GM12865 (cell line): ENCODE results near the gene SPEN.

ENCODE experiments used
- DNase-seq: peaks from one replicate; pipeline ENCODE4 v3.0.0; 2010; ENCODE audit warnings: low read depth
- H3K4me3 ChIP-seq: 2 replicates; pipeline ENCODE4 v1.5.1; 2011; ENCODE audit warnings: mild to moderate bottlenecking, low read depth, low read length, control low read depth
- CTCF ChIP-seq: IDR thresholded peaks from 2 replicates; pipeline ENCODE4 v1.5.1; 2011; ENCODE audit warnings: low read length, control low read depth, low read depth, inconsistent platforms; ENCODE audit not compliant: insufficient read depth; ENCODE audit errors: missing control alignments

Gene SPEN

GRCh38 chr1:15850471-15851001, 3.0 kb downstream of the SPEN start:
- peak overlapping the region; percentile 89 for H3K4me3 ChIP-seq
- DNase-seq = no peak
- no peak for TF ChIP-seq CTCF

GRCh38 chr1:15851210-15852035, 3.9 kb downstream of the SPEN start:
- peak overlapping the region; percentile 89 for H3K4me3 ChIP-seq
- no peak for TF ChIP-seq CTCF
- no peak for DNase-seq

GRCh38 chr1:15852036-15852827, 4.7 kb downstream of the SPEN start:
- DNase-seq = peak; percentile 82
- peak overlapping the region; percentile 89 for H3K4me3 ChIP-seq
- no peak for TF ChIP-seq CTCF

- H3K4me3 ChIP-seq = no peak overlapping the region
- TF ChIP-seq CTCF = no peak
- no peak for DNase-seq
Measured at GRCh38 chr1:15852828-15853302, 5.4 kb downstream of the SPEN start.

- no peak for DNase-seq
- TF ChIP-seq CTCF = no peak
- H3K4me3 ChIP-seq = no peak overlapping the region
Measured at GRCh38 chr1:15856888-15857287, 9.4 kb downstream of the SPEN start.

- H3K4me3 ChIP-seq = no peak overlapping the region
- DNase-seq = no peak
- no peak for TF ChIP-seq CTCF
Measured at GRCh38 chr1:15858069-15858670, 10.7 kb downstream of the SPEN start.
